Stimulated activated CD8-positive, alpha-beta memory T cell treated with anti-CD3 and anti-CD28 coated beads, Interleukin-7, amount 100 ng/mL, for 24 hours (primary cell): ENCODE measurements around the gene RPE.

Experiments used
- DNase-seq: peaks from one replicate; pipeline ENCODE4 v3.0.0-alpha.2; 2020; ENCODE audit warnings: low read depth

The RPE gene

GRCh38 chr2:210000464-210001324 lies 1.7 kb upstream of the RPE start:
- DNase-seq: no peak

DNA sequence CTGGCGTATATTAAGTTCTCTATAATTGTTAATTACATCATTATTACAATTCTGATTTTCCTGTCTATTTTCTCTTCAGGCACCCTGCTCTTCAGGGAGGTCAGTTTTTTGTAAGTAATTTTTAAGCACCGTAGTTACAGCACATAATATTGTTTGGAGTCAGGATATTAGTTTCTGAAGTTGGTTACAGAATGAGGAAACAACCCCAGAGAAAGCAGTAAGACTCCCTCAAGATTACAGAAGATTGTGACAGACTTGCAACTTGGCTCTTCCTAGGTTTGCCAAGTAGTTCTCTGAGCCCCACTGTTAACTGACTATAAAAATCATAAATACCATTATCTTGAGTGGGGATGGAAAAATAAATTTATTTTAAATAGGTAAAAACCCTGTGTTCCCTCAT lies 921 bp downstream of the RPE start:
- no peak for DNase-seq

GRCh38 chr2:210004881-210005280 lies 2.4 kb downstream of the RPE start:
- no peak for DNase-seq

DNA sequence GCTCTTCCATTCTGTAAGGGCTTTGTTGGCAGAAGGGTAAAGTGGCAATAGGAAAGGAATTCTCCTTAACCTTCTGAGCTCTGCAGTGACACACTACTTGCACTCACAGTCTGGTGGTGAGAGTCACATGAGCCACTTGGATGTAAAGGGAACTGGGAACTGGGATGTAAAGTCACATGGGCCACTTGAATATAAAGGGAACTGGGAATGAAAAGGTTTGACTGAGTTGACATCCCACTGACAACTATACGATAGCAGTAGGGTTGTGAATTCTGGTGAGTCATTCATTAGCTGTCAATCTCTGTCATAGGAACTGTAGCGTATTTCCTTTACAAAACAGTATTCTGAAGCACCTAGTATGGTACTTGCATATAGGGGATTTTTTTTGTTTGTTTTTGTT lies 5.5 kb downstream of the RPE start:
- DNase-seq: no peak

GRCh38 chr2:210009126-210009525 lies 6.7 kb downstream of the RPE start:
- DNase-seq: no peak

DNA sequence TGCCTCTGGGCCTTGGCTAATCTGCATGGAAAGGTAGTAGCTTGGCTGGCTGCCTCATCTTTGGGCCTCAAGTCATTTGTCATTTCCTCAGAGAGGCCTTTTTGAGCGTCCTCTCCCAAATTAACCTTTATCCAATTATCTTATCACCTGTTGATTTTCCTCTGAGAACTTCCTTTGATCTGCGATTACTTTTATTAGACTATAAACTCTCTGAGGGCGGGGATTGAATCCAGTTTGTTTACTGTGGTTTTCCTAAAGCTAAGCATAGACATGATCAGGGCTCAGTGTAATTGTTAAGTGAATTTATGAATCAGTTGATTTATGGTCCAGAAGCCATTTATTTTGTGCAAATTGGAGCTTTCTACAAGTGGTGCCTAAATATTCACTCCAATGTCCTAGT lies 7.5 kb downstream of the RPE start:
- DNase-seq: no peak

- DNase-seq: no peak
Measured at GRCh38 chr2:210020138-210020537, 17.7 kb downstream of the RPE start.

GRCh38 chr2:210022824-210023223 lies 20.4 kb downstream of the RPE start:
- DNase-seq: no peak

GRCh38 chr2:210027608-210028007 lies 25.2 kb downstream of the RPE start:
- no peak for DNase-seq

DNA sequence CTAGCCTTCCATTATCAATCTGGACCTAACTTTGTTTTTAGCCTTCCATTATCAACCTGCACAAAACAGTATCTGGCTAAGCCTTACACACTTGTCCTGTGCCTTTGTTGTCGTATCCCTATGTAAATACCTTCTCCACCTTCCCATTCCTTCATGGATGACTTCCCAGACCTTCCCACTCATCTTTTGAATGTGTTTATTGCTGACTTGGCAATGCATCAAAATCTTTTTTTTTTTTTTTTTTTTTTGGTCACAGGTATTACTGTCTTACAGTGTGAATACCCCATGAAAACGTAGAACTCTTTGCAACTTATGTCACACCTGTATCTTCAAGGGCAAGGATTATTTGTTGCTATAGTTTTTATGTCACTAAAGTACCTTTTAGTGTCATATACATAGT lies 25.7 kb downstream of the RPE start:
- DNase-seq: no peak

- no peak for DNase-seq
Measured at GRCh38 chr2:210034087-210034683, 31.7 kb downstream of the RPE start.

DNA sequence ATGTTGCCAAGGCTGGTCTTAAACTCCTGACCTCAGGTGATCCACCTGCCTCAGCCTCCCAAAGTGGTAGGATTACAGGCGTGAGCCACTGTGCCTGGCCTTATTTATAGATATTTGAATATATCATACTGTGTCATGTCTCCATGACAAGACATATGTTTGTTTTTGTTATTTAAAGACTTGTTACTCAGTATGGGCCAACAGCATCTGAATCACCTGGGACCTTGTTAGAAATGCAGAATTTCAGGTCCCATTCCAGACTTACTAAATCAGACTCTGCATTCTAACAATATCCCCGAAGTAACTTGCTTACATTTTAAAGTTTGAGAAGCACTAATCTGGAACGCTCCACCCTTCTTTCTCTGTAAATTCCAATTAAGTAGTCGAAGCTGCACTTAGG lies 33.2 kb downstream of the RPE start:
- DNase-seq: no peak

- DNase-seq: no peak
Measured at GRCh38 chr2:210038078-210038477, 35.6 kb downstream of the RPE start.

- DNase-seq: no peak
Measured at GRCh38 chr2:210046851-210047500, 44.5 kb downstream of the RPE start.

GRCh38 chr2:210049831-210050230 lies 47.4 kb downstream of the RPE start:
- no peak for DNase-seq

- DNase-seq: no peak
Measured at GRCh38 chr2:210050885-210051284, 48.4 kb downstream of the RPE start.

DNA sequence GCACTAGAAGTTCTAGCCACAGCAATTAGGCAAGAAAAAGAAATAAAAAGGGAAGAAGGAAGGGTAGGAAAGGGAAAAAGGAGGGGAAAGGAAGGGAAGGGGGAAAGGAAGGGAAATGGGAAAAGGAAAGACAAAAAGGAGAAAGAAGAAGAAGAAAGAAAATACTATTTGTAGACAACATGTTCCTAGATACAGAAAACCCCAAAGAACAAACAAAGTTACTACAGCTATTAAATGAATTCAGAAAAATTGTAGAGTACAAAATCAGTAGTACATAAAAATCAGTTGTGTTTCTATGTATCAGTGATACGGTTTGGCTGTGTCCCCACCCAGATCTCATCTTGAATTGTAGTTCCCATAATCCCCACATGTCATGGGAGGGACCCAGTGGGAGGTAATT lies 52.3 kb downstream of the RPE start:
- DNase-seq: no peak

- DNase-seq: no peak
Measured at GRCh38 chr2:210055825-210056224, 53.4 kb downstream of the RPE start.

- DNase-seq: no peak
Measured at GRCh38 chr2:210063306-210063705, 60.9 kb downstream of the RPE start.
